ENCODE data around the gene CWC27.

DNA sequence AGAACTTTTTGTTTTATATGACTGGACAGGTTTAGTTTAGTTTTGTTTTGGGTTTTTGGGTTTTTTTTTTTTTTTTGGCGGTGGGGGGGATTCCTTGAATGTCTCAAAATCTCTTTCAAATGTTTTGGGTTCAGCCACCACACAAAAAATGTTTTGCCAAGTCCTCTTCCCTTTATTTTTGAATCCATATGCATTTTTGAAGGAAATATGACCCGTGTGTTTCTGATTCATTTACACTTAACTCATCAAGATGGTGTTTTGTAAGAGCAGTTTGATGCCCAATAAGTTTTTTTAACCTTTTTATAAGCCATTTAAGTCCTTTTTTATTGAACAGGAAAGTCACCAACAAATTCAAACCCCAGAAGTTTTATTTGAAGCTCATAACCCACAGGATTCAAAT lies 209.8 kb downstream of the CWC27 start:
- TF ChIP-seq, protein P1, sequence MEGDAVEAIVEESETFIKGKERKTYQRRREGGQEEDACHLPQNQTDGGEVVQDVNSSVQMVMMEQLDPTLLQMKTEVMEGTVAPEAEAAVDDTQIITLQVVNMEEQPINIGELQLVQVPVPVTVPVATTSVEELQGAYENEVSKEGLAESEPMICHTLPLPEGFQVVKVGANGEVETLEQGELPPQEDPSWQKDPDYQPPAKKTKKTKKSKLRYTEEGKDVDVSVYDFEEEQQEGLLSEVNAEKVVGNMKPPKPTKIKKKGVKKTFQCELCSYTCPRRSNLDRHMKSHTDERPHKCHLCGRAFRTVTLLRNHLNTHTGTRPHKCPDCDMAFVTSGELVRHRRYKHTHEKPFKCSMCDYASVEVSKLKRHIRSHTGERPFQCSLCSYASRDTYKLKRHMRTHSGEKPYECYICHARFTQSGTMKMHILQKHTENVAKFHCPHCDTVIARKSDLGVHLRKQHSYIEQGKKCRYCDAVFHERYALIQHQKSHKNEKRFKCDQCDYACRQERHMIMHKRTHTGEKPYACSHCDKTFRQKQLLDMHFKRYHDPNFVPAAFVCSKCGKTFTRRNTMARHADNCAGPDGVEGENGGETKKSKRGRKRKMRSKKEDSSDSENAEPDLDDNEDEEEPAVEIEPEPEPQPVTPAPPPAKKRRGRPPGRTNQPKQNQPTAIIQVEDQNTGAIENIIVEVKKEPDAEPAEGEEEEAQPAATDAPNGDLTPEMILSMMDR (IDR thresholded peaks at IDR 0.05): no peak
- no peak for TF ChIP-seq POLR2A (IDR thresholded peaks at IDR 0.05)

Data from body of pancreas (tissue), 4 donors.